IPS-18c (cell line): ENCODE data around the gene SOX11.

Experiments used
- H3K4me3 ChIP-seq: 2 replicates; pipeline ENCODE4 v1.7.0; 2013; ENCODE audit warnings: low read depth, mild to moderate bottlenecking, low read length, moderate library complexity; ENCODE audit not compliant: insufficient read depth
- H3K9me3 ChIP-seq: one replicate; pipeline ENCODE4 v1.6.1; 2013; ENCODE audit warnings: mild to moderate bottlenecking, low read length, moderate library complexity; ENCODE audit not compliant: control insufficient read depth, insufficient read depth

The SOX11 gene

DNA sequence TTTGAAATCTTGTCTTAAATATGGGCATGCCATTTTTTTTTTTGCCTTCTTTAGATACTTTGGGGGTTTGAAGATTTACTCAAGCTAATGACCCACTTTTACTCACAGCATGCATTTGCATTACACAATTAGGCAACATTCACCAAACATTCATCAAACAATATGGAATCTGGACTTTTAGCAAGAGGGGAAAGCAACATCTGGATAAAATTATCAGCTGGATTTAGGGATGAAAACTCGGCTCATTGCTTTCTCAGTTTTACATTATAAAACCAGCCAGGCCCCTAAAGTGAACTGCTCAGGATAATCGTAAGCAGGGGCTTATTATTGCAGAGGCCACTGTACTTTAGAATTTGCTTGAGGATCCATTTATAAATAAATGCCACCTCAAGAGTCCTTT, 44.7 kb downstream of the SOX11 start:
- no peaks in the 10 kb centered on the region for H3K9me3 ChIP-seq
- no peak overlapping the region for H3K4me3 ChIP-seq

DNA sequence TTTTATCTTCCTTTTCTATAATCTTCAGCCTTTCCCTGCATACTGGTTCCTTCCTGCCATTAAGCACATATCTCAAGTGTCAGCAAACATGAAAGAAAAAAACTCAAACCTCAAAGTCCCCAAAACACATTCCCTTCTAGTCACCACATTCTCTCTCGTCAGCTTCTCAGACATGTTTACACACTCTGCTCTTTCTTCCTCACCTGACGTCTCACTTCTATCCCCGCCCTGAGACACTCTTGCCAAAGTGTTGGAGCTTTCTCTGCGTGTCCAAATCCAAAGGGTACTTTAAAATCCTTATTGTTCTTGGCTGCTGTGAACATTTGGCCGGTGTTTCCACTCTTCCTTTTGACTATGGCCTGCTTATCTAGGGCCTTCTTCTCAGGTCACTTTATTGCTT, 47.9 kb downstream of the SOX11 start:
- Histone ChIP-seq H3K4me3 (no peak overlapping the region), H3K9me3 (no peaks in the 10 kb centered on the region)

DNA sequence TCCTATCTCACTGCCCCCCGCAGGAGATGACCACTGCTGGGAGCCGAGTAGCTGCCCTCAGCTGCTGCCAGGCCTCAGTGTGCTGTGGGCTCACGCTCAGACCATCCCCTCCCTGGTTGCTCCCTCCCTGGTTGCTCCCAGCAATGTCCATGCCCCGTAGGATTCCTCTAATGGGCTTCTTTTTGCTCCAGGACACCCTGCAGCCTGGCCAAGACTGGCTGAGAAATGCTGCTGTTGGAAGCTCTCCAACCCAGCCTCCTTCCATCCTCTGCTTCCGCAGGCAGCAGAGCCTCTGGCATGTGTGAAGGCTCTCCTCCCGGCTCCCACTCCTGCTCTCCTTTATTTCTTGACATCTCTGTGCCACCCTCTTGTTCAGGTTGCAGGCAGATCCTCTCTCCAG, 48.6 kb downstream of the SOX11 start:
- Histone ChIP-seq H3K4me3 (no peak overlapping the region), H3K9me3 (peaks cover under 1% of the 10 kb centered on the region)

DNA sequence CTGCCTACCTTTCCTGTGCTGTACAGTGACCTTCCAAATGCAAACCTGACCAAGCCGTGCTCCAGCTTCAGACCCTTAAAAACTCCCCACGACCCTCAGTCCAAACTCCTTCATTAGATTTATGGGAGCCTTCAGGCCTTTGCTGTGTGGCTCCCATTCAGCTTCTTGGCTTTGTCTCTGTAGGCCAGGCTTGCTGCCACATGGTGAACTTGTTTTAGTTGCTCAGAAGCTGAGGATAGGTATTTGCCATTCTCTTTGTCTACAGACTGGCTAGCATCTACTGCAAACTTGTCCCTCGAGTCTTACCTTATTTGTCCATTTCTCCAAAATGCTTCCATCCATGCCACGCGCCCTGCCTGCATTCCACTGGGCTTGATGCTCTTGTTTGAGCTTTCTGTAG, 49.1 kb downstream of the SOX11 start:
- Histone ChIP-seq H3K4me3 (no peak overlapping the region), H3K9me3 (peaks cover 2% of the 10 kb centered on the region)

DNA sequence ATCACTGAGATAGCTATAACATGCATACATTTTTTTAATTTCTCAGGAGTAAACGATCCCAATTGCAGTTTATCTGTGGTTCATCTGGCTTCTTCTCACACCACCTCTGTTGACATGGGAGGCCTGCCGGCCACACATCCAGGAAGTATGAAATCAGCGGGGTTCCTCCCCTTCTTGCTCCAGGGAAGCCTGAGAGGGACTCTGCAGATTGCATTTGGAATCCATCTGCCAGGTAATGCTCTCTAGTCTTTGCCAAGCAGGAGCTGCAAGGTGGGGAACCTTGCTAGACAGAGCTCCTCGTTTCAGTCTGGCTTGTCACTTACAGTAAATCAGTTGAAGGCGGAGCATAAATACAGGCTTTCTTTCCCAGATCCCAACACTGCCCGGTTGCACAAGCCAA, 49.9 kb downstream of the SOX11 start:
- Histone ChIP-seq H3K9me3 (peaks cover 2% of the 10 kb centered on the region), H3K4me3 (no peak overlapping the region)

DNA sequence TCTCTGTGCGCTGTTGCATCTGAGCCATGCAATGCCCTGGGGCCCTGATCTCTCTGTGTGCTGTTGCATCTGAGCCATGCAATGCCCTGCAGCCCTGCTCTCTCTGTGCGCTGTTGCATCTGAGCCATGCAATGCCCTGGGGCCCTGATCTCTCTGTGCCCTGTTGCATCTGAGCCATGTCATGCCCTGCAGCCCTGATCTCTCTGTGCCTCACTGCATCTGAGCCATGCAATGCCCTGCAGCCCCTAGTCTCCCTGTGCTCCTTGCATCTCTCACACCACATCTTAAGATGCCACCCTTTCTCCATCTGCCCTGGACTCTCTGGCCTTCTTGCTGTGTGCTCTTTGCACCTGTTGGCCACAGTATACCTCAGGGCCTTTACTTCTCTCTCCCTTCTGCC, 56.2 kb downstream of the SOX11 start:
- peaks cover 2% of the 10 kb centered on the region for H3K9me3 ChIP-seq
- no peak overlapping the region for H3K4me3 ChIP-seq

DNA sequence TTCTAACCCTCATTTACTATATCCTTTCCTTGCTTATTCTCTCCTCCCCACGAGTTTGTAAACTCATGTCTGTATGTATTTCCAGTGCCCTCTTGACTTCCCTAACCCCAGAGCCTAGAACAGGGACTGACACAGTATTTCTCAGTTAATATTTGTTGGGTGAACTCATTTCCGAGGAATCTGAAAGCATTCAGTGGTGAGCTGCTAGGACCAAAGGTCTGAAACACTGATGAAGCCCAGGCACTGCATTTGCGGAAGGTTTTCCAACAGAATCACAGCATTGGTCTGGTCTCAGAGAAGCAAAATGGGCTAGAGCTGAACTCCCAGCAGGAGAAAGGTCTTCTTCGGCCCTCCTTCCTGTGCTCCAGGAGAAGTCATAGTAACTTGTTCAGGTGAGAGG, 56.8 kb downstream of the SOX11 start:
- Histone ChIP-seq H3K9me3 (peaks cover 2% of the 10 kb centered on the region), H3K4me3 (no peak overlapping the region)

DNA sequence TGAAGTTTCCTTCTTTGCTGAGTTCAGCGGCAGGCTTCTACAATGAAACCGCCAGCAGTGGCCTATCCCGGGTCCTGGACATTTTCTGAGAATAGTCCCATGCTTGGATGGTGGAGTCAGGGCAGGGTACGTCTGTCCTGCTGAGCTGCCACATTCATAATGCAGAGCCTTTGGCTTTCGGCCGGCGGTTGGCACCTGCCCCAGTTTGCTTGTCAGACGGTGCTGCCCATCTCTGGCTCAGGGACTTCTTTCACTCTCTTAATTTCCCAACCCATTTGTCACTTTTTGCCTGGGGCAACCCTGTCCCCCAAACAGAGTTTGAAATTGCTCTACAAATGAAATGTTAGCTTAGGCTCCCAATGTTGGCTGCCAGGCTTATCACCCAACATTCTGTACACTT, 57.2 kb downstream of the SOX11 start:
- Histone ChIP-seq H3K4me3 (no peak overlapping the region), H3K9me3 (peaks cover 2% of the 10 kb centered on the region)
